HEK293T (cell line): ENCODE data around the gene NFIC.

Source experiments
- ARNT ChIP-seq: fragments of 450-650 bp; IDR thresholded peaks from 2 replicates; pipeline ENCODE4 v1.6.1; 2017; ENCODE audit warnings: mild to moderate bottlenecking
- BHLHE40 ChIP-seq: fragments of 450-650 bp; IDR thresholded peaks from 2 replicates; pipeline ENCODE4 v1.6.1; 2016; ENCODE audit warnings: mild to moderate bottlenecking, moderate library complexity, borderline replicate concordance
- ELF4 ChIP-seq: fragments of 450-650 bp; IDR thresholded peaks from 2 replicates; pipeline ENCODE4 v1.6.1; 2017; ENCODE audit warnings: antibody characterized with exemption
- FOXA1 ChIP-seq: fragments of 450-650 bp; IDR thresholded peaks from 2 replicates; pipeline ENCODE4 v1.6.1; 2016; ENCODE audit warnings: mild to moderate bottlenecking
- FOXK2 ChIP-seq: fragments of 450-650 bp; IDR thresholded peaks from 2 replicates; pipeline ENCODE4 v1.6.1; 2016; ENCODE audit warnings: mild to moderate bottlenecking
- FOXM1 ChIP-seq: fragments of 450-650 bp; IDR thresholded peaks from 2 replicates; pipeline ENCODE4 v1.6.1; 2017; ENCODE audit warnings: mild to moderate bottlenecking, borderline replicate concordance
- HDGF ChIP-seq: fragments of 450-650 bp; IDR thresholded peaks from 2 replicates; pipeline ENCODE4 v1.6.1; 2017; ENCODE audit warnings: antibody characterized with exemption, borderline replicate concordance
- L3MBTL2 ChIP-seq: fragments of 450-650 bp; conservative IDR thresholded peaks from 2 replicates; pipeline ENCODE4 v1.6.1; 2016; ENCODE audit warnings: mild to moderate bottlenecking
- LEF1 ChIP-seq: fragments of 450-650 bp; IDR thresholded peaks from 2 replicates; pipeline ENCODE4 v1.6.1; 2017; ENCODE audit warnings: mild to moderate bottlenecking, borderline replicate concordance
- NFRKB ChIP-seq: fragments of 450-650 bp; IDR thresholded peaks from 2 replicates; pipeline ENCODE4 v1.6.1; 2016; ENCODE audit warnings: mild to moderate bottlenecking, moderate library complexity
- PKNOX1 ChIP-seq: fragments of 450-650 bp; IDR thresholded peaks from 2 replicates; pipeline ENCODE4 v1.6.1; 2016
- SP1 ChIP-seq: fragments of 450-650 bp; IDR thresholded peaks from 2 replicates; pipeline ENCODE4 v1.6.1; 2017
- SUZ12 ChIP-seq: fragments of 450-650 bp; IDR thresholded peaks from 2 replicates; pipeline ENCODE4 v1.6.1; 2016; ENCODE audit warnings: mild to moderate bottlenecking
- ZNF384 ChIP-seq: fragments of 450-650 bp; IDR thresholded peaks from 2 replicates; pipeline ENCODE4 v1.6.1; 2016

GRCh38 chr19:3503036-3503572 lies 136.7 kb downstream of the NFIC start:
- TF ChIP-seq BHLHE40 (no peak), SUZ12 (no peak), FOXM1 (no peak), SP1 (no peak), ELF4 (no peak), PKNOX1 (no peak), ARNT (no peak), HDGF (no peak), NFRKB (no peak), FOXK2 (no peak), L3MBTL2 (no peak), FOXA1 (no peak), LEF1 (no peak), ZNF384 (no peak)
